Myocyte (in vitro differentiated cells): Measurements from ENCODE around the gene FCRL2. TPM values are rescaled to one million over a fixed set of nuclear protein-coding genes. Genes with fewer than 3 reads are reported as not detected.

Source experiments
- total RNA-seq: library from RNA; depleted of rRNA; stranded (reverse); fragments of >200 nt; gene quantifications from 2 replicates; pipeline ENCODE4 v1.2.3, GENCODE V29; 2014

The FCRL2 gene
- total RNA-seq, 1 donor from 2014 or later: not detected

Other genes with a start within 250 kb of the FCRL2 start
- not detected in 2 replicates for gene FCRL5, start 224.6 kb downstream of the FCRL2 start, total RNA-seq
- not detected in 2 replicates for gene FCRL4, start 179.0 kb downstream of the FCRL2 start, total RNA-seq
- not detected in 2 replicates for gene FCRL3, start 76.4 kb downstream of the FCRL2 start, total RNA-seq
- gene FCRL1, start 43.0 kb upstream of the FCRL2 start, total RNA-seq: not detected in 2 replicates
- gene CD5L, start 64.7 kb upstream of the FCRL2 start, total RNA-seq: not detected in 2 replicates
- gene KIRREL1, start 216.5 kb upstream of the FCRL2 start, total RNA-seq: 41.8 and 50.2 TPM in 2 replicates